Neuronal stem cell (in vitro differentiated cells): Measurements from ENCODE around the gene EIF3A.
"Not testable (repeated sequence)": the region's sequence is repeated elsewhere in the genome, so short reads cannot be mapped to it uniquely, and the experiment has no call there.

Source experiments
- DNase-seq: peaks from one replicate; pipeline ENCODE4 v3.0.0-alpha.2; 2013; ENCODE audit warnings: low spot score
- H2AFZ ChIP-seq: one replicate; pipeline ENCODE4 v1.6.1; 2013; ENCODE audit warnings: mild to moderate bottlenecking, low read length, inconsistent platforms
- H2AK5ac ChIP-seq: 2 replicates; pipeline ENCODE4 v1.6.1; 2013; ENCODE audit warnings: low read depth, mild to moderate bottlenecking, inconsistent platforms, low read length, moderate library complexity, mixed read lengths
- H2BK120ac ChIP-seq: 2 replicates; pipeline ENCODE4 v1.6.1; 2013; ENCODE audit warnings: low read depth, mild to moderate bottlenecking, inconsistent platforms, low read length, moderate library complexity, mixed read lengths
- H2BK12ac ChIP-seq: one replicate; pipeline ENCODE4 v1.6.1; 2013; ENCODE audit warnings: low read length, inconsistent platforms
- H2BK15ac ChIP-seq: 2 replicates; pipeline ENCODE4 v1.6.1; 2013; ENCODE audit warnings: mild to moderate bottlenecking, low read length, inconsistent platforms, mixed read lengths
- H2BK5ac ChIP-seq: one replicate; pipeline ENCODE4 v1.6.1; 2013; ENCODE audit warnings: inconsistent platforms, mild to moderate bottlenecking, low read length, moderate library complexity
- H3K14ac ChIP-seq: one replicate; pipeline ENCODE4 v1.6.1; 2013; ENCODE audit warnings: low read length, inconsistent platforms
- H3K18ac ChIP-seq: 2 replicates; pipeline ENCODE4 v1.6.1; 2013; ENCODE audit warnings: low read length, inconsistent platforms
- H3K23ac ChIP-seq: 2 replicates; pipeline ENCODE4 v1.6.1; 2013; ENCODE audit warnings: low read depth, mild to moderate bottlenecking, mixed read lengths, low read length, inconsistent platforms; ENCODE audit not compliant: poor library complexity
- H3K27ac ChIP-seq: replicated peaks from 3 replicates; pipeline ENCODE4 v1.5.1; 2013; ENCODE audit warnings: low read length, inconsistent platforms
- H3K27me3 ChIP-seq, 3 experiments: 2 replicates each; pipeline ENCODE4 v1.6.1; 2013; ENCODE audit warnings: low read length in 3 of 3, mild to moderate bottlenecking in 2 of 3, inconsistent platforms in 1 of 3, low read depth in 1 of 3, mixed read lengths in 1 of 3, moderate library complexity in 1 of 3; ENCODE audit not compliant: control insufficient read depth in 3 of 3, insufficient read depth in 3 of 3
- H3K36me3 ChIP-seq, 2 donors: replicated peaks in 1 of 2; 2 replicates each; pipeline ENCODE4 v1.6.1; 2013; ENCODE audit warnings: low read length in 2 of 2; ENCODE audit not compliant: control insufficient read depth in 2 of 2, insufficient read depth in 2 of 2
- H3K4ac ChIP-seq: 2 replicates; pipeline ENCODE4 v1.6.1; 2013; ENCODE audit warnings: inconsistent platforms, mild to moderate bottlenecking, low read length, moderate library complexity
- H3K4me1 ChIP-seq, 2 donors: 1 replicate in 1 of 2; 2 replicates in 1 of 2; pipeline ENCODE4 v1.6.1; 2013; ENCODE audit warnings: low read length in 2 of 2, low read depth in 1 of 2; ENCODE audit not compliant: control insufficient read depth in 2 of 2, insufficient read depth in 1 of 2
- H3K4me2 ChIP-seq: one replicate; pipeline ENCODE4 v1.6.1; 2013; ENCODE audit warnings: mild to moderate bottlenecking, low read length, inconsistent platforms; ENCODE audit not compliant: insufficient read depth, poor library complexity, severe bottlenecking
- H3K4me3 ChIP-seq, 2 donors: 2 replicates each; pipeline ENCODE4 v1.5.1; 2013; ENCODE audit warnings: low read length in 2 of 2, mild to moderate bottlenecking in 2 of 2, inconsistent platforms in 1 of 2, moderate library complexity in 1 of 2
- H3K79me1 ChIP-seq: one replicate; pipeline ENCODE4 v1.6.1; 2013; ENCODE audit warnings: low read depth, mild to moderate bottlenecking, inconsistent platforms, low read length, moderate library complexity
- H3K9ac ChIP-seq: one replicate; pipeline ENCODE4 v1.6.1; 2013; ENCODE audit warnings: mild to moderate bottlenecking, low read depth, low read length, inconsistent platforms; ENCODE audit not compliant: poor library complexity
- H3K9me3 ChIP-seq, 2 donors: replicated peaks in 1 of 2; 2 replicates each; pipeline versions ENCODE3 to v1.6.1; 2013; ENCODE audit warnings: low read length in 2 of 2, mild to moderate bottlenecking in 2 of 2, inconsistent platforms in 1 of 2, low read depth in 1 of 2, mixed read lengths in 1 of 2, moderate library complexity in 1 of 2; ENCODE audit not compliant: control insufficient read depth in 2 of 2, insufficient read depth in 1 of 2
- H4K8ac ChIP-seq: one replicate; pipeline ENCODE4 v1.6.1; 2013; ENCODE audit warnings: low read depth, mild to moderate bottlenecking, inconsistent platforms, low read length, moderate library complexity
- H4K91ac ChIP-seq: one replicate; pipeline ENCODE4 v1.6.1; 2013; ENCODE audit warnings: low read length, low read depth, mild to moderate bottlenecking, inconsistent platforms; ENCODE audit not compliant: poor library complexity
- WGBS, 2 donors: extraction: QIAGEN DNeasy Blood & Tissue Kit; methylation state at CpG; one replicate each; pipeline ENCODE4 v1.1.7; 2013; ENCODE audit warnings: missing lambda C conversion rate in 2 of 2, mixed read lengths in 1 of 2; ENCODE audit not compliant: insufficient read length in 2 of 2, insufficient replicate concordance in 1 of 2; ENCODE audit errors: extremely low coverage in 2 of 2; 5-methylcytosine and 5-hydroxymethylcytosine counted together

The EIF3A gene

GRCh38 chr10:119096641-119097415 lies 16.2 kb upstream of the EIF3A start:
- H3K4me1 ChIP-seq, H3K9me3 ChIP-seq, H2AK5ac ChIP-seq, H2BK5ac ChIP-seq, H3K4me3 ChIP-seq, H3K23ac ChIP-seq, H2BK120ac ChIP-seq, H3K4ac ChIP-seq, H2BK15ac ChIP-seq, H4K91ac ChIP-seq, DNase-seq, H3K14ac ChIP-seq, H4K8ac ChIP-seq, H3K18ac ChIP-seq, H3K9ac ChIP-seq, H3K27ac ChIP-seq, H2BK12ac ChIP-seq, H3K36me3 ChIP-seq, H3K79me1 ChIP-seq, H3K4me2 ChIP-seq, H2AFZ ChIP-seq: not testable (repeated sequence)
- H3K27me3 ChIP-seq = peaks cover 0 to 19% (median 0%) of the 10 kb centered on the region in 3 experiments
- WGBS, 2 donors = no CpG with 5 or more reads among the region's 12 CpGs

- no peak overlapping the region for H2BK15ac ChIP-seq
- no peak overlapping the region for H3K4ac ChIP-seq
- H3K23ac ChIP-seq = no peak overlapping the region
- peaks cover 0 to 14% (median 0%) of the 10 kb centered on the region in 3 experiments for H3K27me3 ChIP-seq
- H3K9ac ChIP-seq = no peak overlapping the region
- H4K8ac ChIP-seq = no peak overlapping the region
- H3K36me3 ChIP-seq = no peaks in the 10 kb centered on the region
- no peak overlapping the region for H3K14ac ChIP-seq
- H4K91ac ChIP-seq = no peak overlapping the region
- no peaks in the 10 kb centered on the region for H3K9me3 ChIP-seq
- no peak for DNase-seq
- no peak overlapping the region for H2BK5ac ChIP-seq
- H3K79me1 ChIP-seq = peaks cover 1% of the 10 kb centered on the region
- H3K4me1 ChIP-seq = no peaks in the 10 kb centered on the region
- no peak overlapping the region for H2AK5ac ChIP-seq
- no CpG with 5 or more reads among the region's 4 CpGs for WGBS, 2 donors
- H3K4me3 ChIP-seq = no peak overlapping the region
- no peak overlapping the region for H3K18ac ChIP-seq
- no peak overlapping the region for H2BK12ac ChIP-seq
- no peak overlapping the region for H2AFZ ChIP-seq
- no peak overlapping the region for H3K4me2 ChIP-seq
- no peak overlapping the region for H3K27ac ChIP-seq
- no peak overlapping the region for H2BK120ac ChIP-seq
Observed at GRCh38 chr10:119095640-119096039, 15.0 kb upstream of the EIF3A start.

GRCh38 chr10:119090968-119091367 lies 10.4 kb upstream of the EIF3A start:
- Histone ChIP-seq H3K9me3 (no peaks in the 10 kb centered on the region), H2AFZ (no peak overlapping the region), H4K8ac (no peak overlapping the region), H3K27me3 (peaks cover 0 to 15% (median 0%) of the 10 kb centered on the region in 3 experiments), H4K91ac (no peak overlapping the region), H3K9ac (no peak overlapping the region), H3K4me2 (no peak overlapping the region), H2AK5ac (no peak overlapping the region), H3K4ac (no peak overlapping the region), H3K14ac (no peak overlapping the region), H2BK5ac (no peak overlapping the region), H2BK12ac (no peak overlapping the region), H3K79me1 (peaks cover 1% of the 10 kb centered on the region), H3K27ac (no peak overlapping the region), H3K4me1 (no peaks in the 10 kb centered on the region), H2BK120ac (no peak overlapping the region), H2BK15ac (no peak overlapping the region), H3K18ac (no peak overlapping the region), H3K23ac (no peak overlapping the region), H3K4me3 (no peak overlapping the region), H3K36me3 (no peaks in the 10 kb centered on the region)
- no peak for DNase-seq
- no CpG with 5 or more reads among the region's 5 CpGs for WGBS, 2 donors

GRCh38 chr10:119090026-119090795 lies 9.6 kb upstream of the EIF3A start:
- Histone ChIP-seq H3K27me3 (peaks cover 0 to 8% (median 0%) of the 10 kb centered on the region in 3 experiments), H2BK120ac (no peak overlapping the region), H3K9me3 (no peaks in the 10 kb centered on the region), H3K4me3 (no peak overlapping the region), H3K9ac (no peak overlapping the region), H3K18ac (no peak overlapping the region), H3K4ac (no peak overlapping the region), H4K91ac (no peak overlapping the region), H3K79me1 (peaks cover 1% of the 10 kb centered on the region), H4K8ac (no peak overlapping the region), H2AK5ac (no peak overlapping the region), H3K23ac (no peak overlapping the region), H2BK12ac (no peak overlapping the region), H3K4me1 (peaks cover 0 to 4% of the 10 kb centered on the region in 2 donors), H2BK15ac (no peak overlapping the region), H2BK5ac (no peak overlapping the region), H3K4me2 (no peak overlapping the region), H2AFZ (no peak overlapping the region), H3K27ac (no peak overlapping the region), H3K14ac (no peak overlapping the region), H3K36me3 (no peaks in the 10 kb centered on the region)
- DNase-seq = no peak
- WGBS, 2 donors = no CpG with 5 or more reads among the region's 13 CpGs
